GM23338 (cell line): ENCODE results near the gene NHLH1. TPM values are rescaled to one million over a fixed set of nuclear protein-coding genes. Genes with fewer than 3 reads are reported as not detected.
A peak's percentile ranks its signal among the peaks of the same experiment; 100 is the strongest.

Experiments
- ATAC-seq: fragments of 200-7000 bp; cut with Tn5 transposase; 3 replicates; pipeline ENCODE4 v1.9.1; 2020
- DNase-seq: peaks from one replicate; pipeline ENCODE4 v3.0.0-alpha.2; 2015; ENCODE audit warnings: low spot score
- H2AFZ ChIP-seq: fragments of 200-600 bp; sonication (generic); 2 replicates; pipeline ENCODE4 v1.8.0; 2016; ENCODE audit warnings: antibody characterized with exemption, mild to moderate bottlenecking, moderate library complexity
- H3F3A ChIP-seq: fragments of 200-600 bp; sonication (generic); replicated peaks from 2 replicates; pipeline ENCODE4 v1.8.0; 2017; ENCODE audit warnings: antibody characterized with exemption, mixed run types, low read depth
- H3K27ac ChIP-seq: fragments of 200-600 bp; sonication (generic); 2 replicates; pipeline ENCODE4 v1.6.1; 2016; ENCODE audit warnings: low read depth
- H3K27me3 ChIP-seq: fragments of 200-600 bp; sonication (generic); 2 replicates; pipeline ENCODE4 v1.8.0; 2016; ENCODE audit warnings: mild to moderate bottlenecking, mixed run types, moderate library complexity; ENCODE audit not compliant: insufficient read depth
- H3K36me3 ChIP-seq: fragments of 200-600 bp; sonication (generic); 2 replicates; pipeline ENCODE4 v1.8.0; 2016; ENCODE audit warnings: mild to moderate bottlenecking; ENCODE audit not compliant: insufficient read depth
- H3K4me1 ChIP-seq: fragments of 200-600 bp; sonication (generic); 2 replicates; pipeline ENCODE4 v1.8.0; 2016; ENCODE audit warnings: mild to moderate bottlenecking, moderate library complexity; ENCODE audit not compliant: insufficient read depth
- H3K4me2 ChIP-seq: fragments of 200-600 bp; sonication (generic); 2 replicates; pipeline ENCODE4 v1.7.1; 2017; ENCODE audit warnings: mixed run types
- H3K4me3 ChIP-seq: fragments of 200-600 bp; sonication (generic); 2 replicates; pipeline ENCODE4 v1.6.1; 2016; ENCODE audit warnings: mixed run types
- H3K79me2 ChIP-seq: fragments of 200-600 bp; sonication (generic); replicated peaks from 2 replicates; pipeline ENCODE4 v1.8.0; 2017; ENCODE audit warnings: mild to moderate bottlenecking; ENCODE audit not compliant: insufficient read depth
- H3K9me2 ChIP-seq: fragments of 200-600 bp; sonication (generic); 2 replicates; pipeline ENCODE4 v1.8.0; 2017; ENCODE audit not compliant: insufficient read depth
- H4K20me1 ChIP-seq: fragments of 200-600 bp; sonication (generic); replicated peaks from 2 replicates; pipeline ENCODE4 v1.8.0; 2017; ENCODE audit warnings: mild to moderate bottlenecking; ENCODE audit not compliant: insufficient read depth
- H3K27ac Mint-ChIP-seq: 2 replicates; pipeline ENCODE4 v1.8.0; 2020; ENCODE audit warnings: inconsistent platforms, mild to moderate bottlenecking, moderate library complexity, mixed read lengths
- H3K27me3 Mint-ChIP-seq: 3 replicates; pipeline ENCODE4 v1.8.0; 2022; ENCODE audit warnings: low read depth, mild to moderate bottlenecking, moderate library complexity, mixed read lengths, inconsistent platforms; ENCODE audit not compliant: insufficient read depth, poor library complexity
- H3K36me3 Mint-ChIP-seq: 3 replicates; pipeline ENCODE4 v1.8.0; 2021; ENCODE audit warnings: low read depth, mild to moderate bottlenecking, inconsistent platforms, moderate library complexity, mixed read lengths
- H3K4me1 Mint-ChIP-seq: 3 replicates; pipeline ENCODE4 v1.8.0; 2020; ENCODE audit warnings: mild to moderate bottlenecking, inconsistent platforms, mixed read lengths
- H3K4me3 Mint-ChIP-seq: 3 replicates; pipeline ENCODE4 v1.8.0; 2021; ENCODE audit warnings: moderate library complexity, mild to moderate bottlenecking, inconsistent platforms, mixed read lengths
- H3K9me3 Mint-ChIP-seq: 3 replicates; pipeline ENCODE4 v1.8.0; 2020; ENCODE audit warnings: moderate library complexity, mild to moderate bottlenecking, inconsistent platforms, mixed read lengths
- CTCF ChIP-seq, 2 experiments: fragments of 200-600 bp in 1 of 2; sonication (generic) in 1 of 2; conservative IDR thresholded peaks; 2 replicates each; pipeline versions ENCODE4 v1.5.1 to v1.6.1; 2016 to 2017; ENCODE audit warnings: antibody characterized with exemption in 2 of 2, low read depth in 2 of 2, mild to moderate bottlenecking in 2 of 2, moderate library complexity in 1 of 2
- EZH2phosphoT487 ChIP-seq: fragments of 200-600 bp; sonication (generic); IDR thresholded peaks from one replicate; pipeline ENCODE4 v1.8.1; 2018; ENCODE audit warnings: antibody characterized with exemption; ENCODE audit not compliant: unreplicated experiment
- JUNB ChIP-seq: IDR thresholded peaks from one replicate; pipeline ENCODE4 v1.6.1; 2016; ENCODE audit warnings: antibody characterized with exemption; ENCODE audit not compliant: unreplicated experiment
- NANOG ChIP-seq: IDR thresholded peaks from 2 replicates; pipeline ENCODE4 v1.6.1; 2016; ENCODE audit warnings: antibody characterized with exemption, borderline replicate concordance
- POLR2AphosphoS5 ChIP-seq: IDR thresholded peaks from 2 replicates; pipeline ENCODE4 v1.6.1; 2016; ENCODE audit warnings: antibody characterized with exemption, low read depth
- REST ChIP-seq: IDR thresholded peaks from one replicate; pipeline ENCODE4 v1.6.1; 2018; ENCODE audit warnings: antibody characterized with exemption; ENCODE audit not compliant: unreplicated experiment
- ZNF331 ChIP-seq: fragments of 250-450 bp; sonication (Bioruptor Pico); IDR thresholded peaks from 2 replicates; pipeline ENCODE4 v1.5.0; 2020; ENCODE audit warnings: low read depth, mild to moderate bottlenecking, moderate library complexity
- polyA plus RNA-seq: library from polyadenylated mRNA; unstranded; fragments of >200 nt; fragmentation: Nextera tagmentation; extraction: Ambion mirVana; gene quantifications from 2 replicates; pipeline ENCODE4 v1.2.1, GENCODE V29; 2016
- total RNA-seq: library from RNA; depleted of rRNA; stranded (reverse); fragments of >200 nt; shearing (Covaris generic); gene quantifications from 2 replicates; pipeline ENCODE4 v1.2.3, GENCODE V29; 2014

NHLH1 gene
- total and polyA plus RNA-seq, 2 experiments from 2014 or later = 0.69 to 0.89 TPM

DNA sequence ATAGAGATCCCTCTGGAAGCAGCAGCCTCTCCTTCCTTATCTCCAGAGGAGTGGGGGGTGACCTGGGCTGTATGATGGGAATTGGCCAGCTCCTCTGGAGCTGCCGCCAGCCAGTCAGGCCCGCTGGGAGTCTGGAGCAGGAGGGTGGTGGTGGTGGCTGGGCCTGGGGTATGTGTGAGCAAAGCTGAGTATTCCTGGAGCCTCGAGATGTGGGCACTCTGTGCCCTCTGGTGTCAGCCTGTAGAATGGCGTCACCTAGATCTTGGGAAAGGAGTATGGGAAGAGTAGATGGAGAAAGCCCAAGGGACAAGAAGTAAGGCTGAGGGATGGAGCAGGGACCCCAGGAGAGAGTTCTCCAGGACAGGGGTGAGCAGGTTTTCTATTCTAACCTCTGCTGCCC, 49.5 kb downstream of the NHLH1 start:
- TF ChIP-seq CTCF (conservative IDR thresholded peaks at IDR 0.05; ENCODE audit: low read depth in 2 of 2) (peak; percentile 59 to 76), POLR2AphosphoS5 (no peak)
- Mint-ChIP-seq H3K9me3 (no peaks in the 10 kb centered on the region), H3K27me3 (peaks cover 7% of the 10 kb centered on the region), H3K27ac (peak overlapping the region; percentile 75), H3K4me3 (no peak overlapping the region), H3K36me3 (peaks cover 48% of the 10 kb centered on the region), H3K4me1 (peaks cover 19% of the 10 kb centered on the region)
- no peaks in the 10 kb centered on the region for H3K9me2 ChIP-seq
- peaks cover 15% of the 10 kb centered on the region for H4K20me1 ChIP-seq
- ATAC-seq = peak; percentile 94
- no peak overlapping the region for H3K27ac ChIP-seq
- peaks cover 36% of the 10 kb centered on the region for H3K79me2 ChIP-seq
- H3F3A ChIP-seq = no peaks in the 10 kb centered on the region
- no peak overlapping the region for H3K4me2 ChIP-seq
- peaks cover 1% of the 10 kb centered on the region for H3K4me1 ChIP-seq
- DNase-seq = peak; percentile 78
- no peaks in the 10 kb centered on the region for H3K27me3 ChIP-seq
- H3K4me3 ChIP-seq = no peak overlapping the region
- H3K36me3 ChIP-seq = peaks cover 8% of the 10 kb centered on the region; the same call in 1 of the 2 replicates
- no peak overlapping the region for H2AFZ ChIP-seq

GRCh38 chr1:160418483-160418882, 51.6 kb downstream of the NHLH1 start:
- peaks cover 14% of the 10 kb centered on the region for H3K4me1 Mint-ChIP-seq
- no peak for TF ChIP-seq ZNF331
- TF ChIP-seq JUNB = no peak
- no peak for TF ChIP-seq EZH2phosphoT487
- no peak for TF ChIP-seq CTCF (conservative IDR thresholded peaks at IDR 0.05; ENCODE audit: low read depth in 2 of 2)
- TF ChIP-seq REST = no peak
- no peak for TF ChIP-seq NANOG
- TF ChIP-seq POLR2AphosphoS5 = no peak
- H3K36me3 Mint-ChIP-seq = peaks cover 69% of the 10 kb centered on the region
- Histone ChIP-seq H3K27ac (no peak overlapping the region), H3K27me3 (no peaks in the 10 kb centered on the region), H3K79me2 (peaks cover 14% of the 10 kb centered on the region), H4K20me1 (peaks cover 9% of the 10 kb centered on the region), H3K36me3 (peaks cover 13% of the 10 kb centered on the region), H3K4me1 (no peaks in the 10 kb centered on the region; the same call in 1 of the 2 replicates), H2AFZ (no peak overlapping the region), H3K4me3 (no peak overlapping the region), H3K9me2 (no peaks in the 10 kb centered on the region), H3F3A (no peaks in the 10 kb centered on the region), H3K4me2 (no peak overlapping the region)
- H3K9me3 Mint-ChIP-seq = no peaks in the 10 kb centered on the region
- ATAC-seq (no peak), DNase-seq (no peak)
- no peak overlapping the region for H3K27ac Mint-ChIP-seq
- H3K27me3 Mint-ChIP-seq = peaks cover 7% of the 10 kb centered on the region
- H3K4me3 Mint-ChIP-seq = no peak overlapping the region
